Retina (tissue), 1 donor: ENCODE results near the gene DUSP22.
A peak's percentile ranks its signal among the peaks of the same experiment; 100 is the strongest.

Experiments
- DNase-seq: peaks from one replicate; pipeline ENCODE4 v3.0.0-alpha.2; 2016

The DUSP22 gene

DNA sequence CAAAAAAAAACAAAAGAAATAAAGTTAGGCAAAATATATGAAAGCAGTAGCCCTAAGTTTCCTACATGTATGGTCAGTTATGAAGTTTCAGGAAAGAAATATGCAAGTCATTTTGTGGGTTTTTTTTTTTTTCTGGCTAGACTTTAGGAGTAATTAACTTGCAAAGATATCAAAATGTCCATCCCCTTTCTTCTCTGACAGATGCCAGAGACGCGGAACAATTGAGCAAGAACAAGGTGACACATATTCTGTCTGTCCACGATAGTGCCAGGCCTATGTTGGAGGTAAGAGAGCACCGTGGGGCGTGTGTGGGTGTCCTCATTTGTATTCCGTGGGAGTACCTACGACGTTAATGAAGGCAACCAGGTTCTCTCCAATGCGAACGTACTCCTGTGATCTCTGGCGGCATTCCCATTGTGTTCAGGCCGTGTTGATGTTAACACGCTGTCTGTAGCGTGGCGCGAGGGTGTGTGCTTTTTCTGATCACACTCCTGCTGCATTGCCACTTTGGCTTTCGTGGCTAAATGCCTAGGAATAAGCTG lies 19.5 kb downstream of the DUSP22 start:
- no peak for DNase-seq

DNA sequence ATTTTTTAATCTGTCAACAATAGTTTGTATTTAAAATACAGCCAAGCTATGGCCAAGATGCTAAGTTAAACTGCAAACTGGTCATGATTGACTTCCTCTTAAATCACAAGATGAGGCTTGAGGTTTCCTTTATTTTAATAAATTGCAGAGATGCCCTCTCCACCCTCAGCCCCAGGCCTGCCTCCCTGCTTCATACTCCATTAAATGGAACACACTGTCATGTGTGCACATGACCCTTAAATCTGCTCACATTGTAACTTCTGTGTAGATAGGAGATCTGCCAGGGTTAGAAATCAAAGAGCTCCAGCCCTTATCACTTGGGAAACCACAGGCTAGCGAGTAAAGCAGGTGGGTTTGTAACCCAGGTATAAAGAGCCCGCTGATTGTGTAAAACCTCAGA lies 20.8 kb downstream of the DUSP22 start:
- DNase-seq, result no peak

DNA sequence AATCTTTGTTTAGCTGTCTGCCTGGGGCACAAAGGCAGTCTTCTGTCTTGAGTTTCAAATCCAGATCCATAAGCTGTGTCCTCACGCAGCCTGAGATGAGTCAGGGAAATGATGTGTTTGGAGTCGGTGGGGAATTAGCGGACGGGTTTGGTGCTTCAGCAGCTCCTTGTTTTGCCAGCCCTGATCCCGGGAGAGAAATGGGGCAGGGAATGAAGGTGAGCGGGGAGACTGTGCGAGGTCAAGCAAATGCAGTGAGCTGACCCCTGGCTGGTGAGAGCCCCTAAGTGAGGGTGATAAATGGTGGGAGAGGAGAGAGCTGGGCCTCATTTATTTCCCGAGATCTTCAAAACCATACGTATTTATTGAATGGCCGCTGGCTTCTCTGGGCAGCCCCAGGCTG lies 21.6 kb downstream of the DUSP22 start:
- DNase-seq, result no peak

DNA sequence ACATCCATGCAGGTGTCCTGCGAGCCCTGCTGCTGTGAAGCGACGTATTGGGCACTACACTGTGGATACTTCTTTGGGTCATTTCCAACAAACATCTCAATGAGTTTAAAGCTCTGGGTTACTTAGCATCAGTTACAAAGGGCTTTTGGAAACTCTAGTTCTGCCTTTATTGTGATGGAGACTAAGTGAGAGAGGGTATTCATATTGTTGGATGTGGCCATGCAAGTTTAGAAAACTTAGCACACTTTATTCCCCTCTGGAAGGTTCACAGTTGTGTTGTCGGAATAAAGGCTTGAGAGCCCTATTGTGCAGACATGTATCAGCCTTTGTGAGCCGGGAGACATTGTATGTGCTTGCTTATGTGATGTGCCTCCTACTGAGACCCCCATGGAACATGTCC lies 22.1 kb downstream of the DUSP22 start:
- no peak for DNase-seq

DNA sequence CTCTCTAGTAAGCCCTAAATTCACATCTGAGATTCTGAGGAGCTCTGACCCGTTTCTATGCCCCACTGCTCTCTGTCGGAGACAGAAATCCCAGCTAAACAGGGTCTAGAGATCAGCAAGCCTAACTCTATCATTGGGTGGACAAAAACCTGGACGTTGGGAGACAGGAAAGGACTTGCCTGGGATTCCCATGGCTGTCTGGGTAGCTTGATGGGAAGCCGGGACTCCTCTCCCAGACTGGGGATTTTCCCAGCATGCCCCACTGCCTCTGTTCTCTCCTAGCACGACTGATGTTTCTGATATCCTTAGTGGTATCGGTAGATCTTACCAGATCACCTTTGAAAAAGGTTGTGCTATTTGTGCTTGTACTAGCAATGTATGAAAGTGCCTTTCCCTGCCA lies 22.9 kb downstream of the DUSP22 start:
- DNase-seq, result no peak

DNA sequence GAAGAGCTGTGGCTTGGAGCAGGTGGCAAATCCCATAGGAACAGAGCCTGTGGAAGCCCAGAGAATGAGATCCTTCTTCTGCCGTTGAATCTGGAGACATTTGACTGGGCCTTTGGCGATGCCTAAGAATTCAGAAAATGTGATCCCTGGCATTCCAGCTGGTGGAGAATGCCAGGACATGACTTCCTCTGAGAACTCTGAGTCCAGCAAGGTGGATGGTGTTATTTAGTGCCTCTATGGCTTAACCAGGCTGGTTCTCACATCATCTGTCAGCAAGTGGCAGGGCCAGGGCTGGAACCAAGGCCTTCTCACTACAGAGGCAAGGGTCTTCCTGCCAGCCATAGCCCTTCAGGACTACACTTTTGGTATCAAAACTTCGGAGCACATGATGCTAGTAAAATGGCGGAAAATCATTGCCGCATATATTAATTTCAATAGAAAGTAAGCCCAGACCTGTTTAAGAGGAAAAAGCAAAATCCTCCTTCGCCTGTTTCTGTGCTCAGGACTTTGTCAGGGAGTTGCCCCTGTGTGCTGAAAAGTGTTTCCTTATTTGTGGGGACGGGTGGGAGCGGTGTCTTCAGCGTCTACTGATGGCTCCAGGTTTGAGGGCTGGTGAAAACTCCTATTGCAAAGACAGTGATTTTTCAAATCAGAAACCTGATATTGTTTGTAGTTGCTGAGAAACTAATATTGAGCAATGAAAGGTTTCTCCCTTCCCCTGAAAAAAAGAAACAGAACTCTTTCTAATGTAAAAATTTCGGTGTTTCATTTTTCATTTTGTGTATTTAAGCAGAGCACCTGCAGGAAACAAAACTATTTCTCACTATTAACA lies 23.9 kb downstream of the DUSP22 start:
- no peak for DNase-seq

DNA sequence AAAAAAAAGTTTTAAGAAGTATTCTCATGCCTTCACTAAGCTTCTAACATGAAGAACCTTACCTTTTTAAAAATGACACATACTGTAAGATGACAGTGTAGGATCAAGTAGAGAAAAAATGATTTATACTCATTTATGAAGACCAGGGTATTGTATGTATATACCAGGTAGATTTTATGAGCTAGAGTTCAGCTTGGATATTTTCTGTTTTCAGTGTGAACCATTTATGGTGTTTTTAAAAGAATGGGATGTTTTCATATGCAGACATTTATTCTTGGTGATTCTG lies 24.4 kb downstream of the DUSP22 start:
- DNase-seq, result no peak

DNA sequence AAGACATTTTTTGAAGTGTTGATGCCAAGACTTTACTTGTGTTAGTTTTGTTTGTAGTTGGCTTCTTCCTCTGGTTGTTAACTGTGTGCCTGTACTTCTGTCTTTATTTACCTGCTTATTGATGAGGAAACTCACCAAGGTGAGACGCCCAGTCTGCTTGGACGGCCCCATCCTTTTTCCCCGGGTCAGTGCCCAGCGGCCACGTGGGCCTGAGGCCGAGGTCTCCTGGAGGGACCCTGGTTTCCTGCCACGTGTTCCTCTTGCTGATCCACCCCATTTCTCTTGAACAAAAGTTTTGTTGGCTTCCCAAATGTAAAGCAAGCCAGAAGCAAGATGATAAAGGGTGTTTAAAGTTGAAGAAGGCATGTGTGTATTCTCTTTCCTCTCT lies 24.8 kb downstream of the DUSP22 start:
- no peak for DNase-seq

DNA sequence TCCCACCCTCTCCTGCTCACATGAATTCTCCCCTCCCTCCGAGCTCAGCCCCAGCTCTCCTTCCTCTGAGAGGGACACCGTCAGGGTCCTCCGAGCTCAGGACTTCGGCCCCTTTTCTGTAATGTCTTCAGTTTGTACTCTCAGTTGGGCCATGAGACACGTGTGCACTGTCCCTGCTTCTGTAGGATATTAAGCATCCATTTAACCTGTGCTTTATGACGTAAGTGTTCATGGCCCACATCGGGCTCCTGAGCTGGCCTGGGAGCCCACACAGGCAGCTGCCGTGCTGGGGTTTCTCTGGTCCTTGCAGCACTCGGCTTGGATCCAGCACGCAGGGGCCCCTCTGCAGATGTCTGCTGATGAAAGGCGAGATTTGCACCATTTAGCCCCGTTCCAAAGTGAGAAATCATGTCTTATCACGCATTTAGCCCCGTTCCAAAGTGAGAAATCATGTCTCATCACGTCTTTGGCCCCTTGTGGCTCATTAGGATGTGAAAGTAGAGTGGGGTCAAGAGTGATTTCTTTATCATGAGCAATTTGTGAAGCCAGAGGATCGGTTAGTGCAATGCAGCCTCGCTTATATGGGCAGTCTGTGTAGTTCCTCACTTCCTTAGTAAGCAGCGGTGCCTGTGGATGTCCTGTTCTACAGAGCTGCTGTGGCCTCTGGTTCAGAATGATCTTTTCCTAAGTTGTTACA lies 25.3 kb downstream of the DUSP22 start:
- DNase-seq, result no peak

DNA sequence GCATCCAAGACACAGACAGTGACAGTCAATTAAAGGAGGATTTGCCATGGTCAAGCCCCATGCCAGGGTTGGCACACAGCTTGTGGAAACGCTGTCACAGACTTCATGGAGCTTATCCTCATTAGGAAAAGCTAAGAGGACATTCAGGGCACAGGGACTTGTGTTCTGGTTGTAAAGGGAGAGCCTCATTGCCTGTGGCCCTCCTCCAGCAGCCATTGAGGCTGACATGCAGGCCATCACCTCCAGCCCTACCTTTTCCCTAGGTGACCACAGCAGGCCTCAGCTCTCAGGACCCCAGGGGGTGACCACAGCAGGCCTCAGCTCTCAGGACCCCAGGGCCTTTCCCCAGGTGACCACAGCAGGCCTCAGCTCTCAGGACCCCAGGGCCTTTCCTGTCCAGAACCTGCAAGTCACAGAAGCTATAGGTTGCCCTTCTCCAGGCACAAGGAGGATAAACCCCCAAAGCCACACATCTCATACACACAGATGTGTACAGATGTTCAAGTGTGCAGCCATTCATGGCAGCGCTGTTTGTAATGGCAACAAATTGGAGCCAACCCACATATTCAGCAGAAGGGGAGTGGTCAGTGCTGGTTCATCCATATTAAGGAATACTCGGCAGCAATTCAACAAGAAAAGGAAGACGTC lies 26.1 kb downstream of the DUSP22 start:
- no peak for DNase-seq

DNA sequence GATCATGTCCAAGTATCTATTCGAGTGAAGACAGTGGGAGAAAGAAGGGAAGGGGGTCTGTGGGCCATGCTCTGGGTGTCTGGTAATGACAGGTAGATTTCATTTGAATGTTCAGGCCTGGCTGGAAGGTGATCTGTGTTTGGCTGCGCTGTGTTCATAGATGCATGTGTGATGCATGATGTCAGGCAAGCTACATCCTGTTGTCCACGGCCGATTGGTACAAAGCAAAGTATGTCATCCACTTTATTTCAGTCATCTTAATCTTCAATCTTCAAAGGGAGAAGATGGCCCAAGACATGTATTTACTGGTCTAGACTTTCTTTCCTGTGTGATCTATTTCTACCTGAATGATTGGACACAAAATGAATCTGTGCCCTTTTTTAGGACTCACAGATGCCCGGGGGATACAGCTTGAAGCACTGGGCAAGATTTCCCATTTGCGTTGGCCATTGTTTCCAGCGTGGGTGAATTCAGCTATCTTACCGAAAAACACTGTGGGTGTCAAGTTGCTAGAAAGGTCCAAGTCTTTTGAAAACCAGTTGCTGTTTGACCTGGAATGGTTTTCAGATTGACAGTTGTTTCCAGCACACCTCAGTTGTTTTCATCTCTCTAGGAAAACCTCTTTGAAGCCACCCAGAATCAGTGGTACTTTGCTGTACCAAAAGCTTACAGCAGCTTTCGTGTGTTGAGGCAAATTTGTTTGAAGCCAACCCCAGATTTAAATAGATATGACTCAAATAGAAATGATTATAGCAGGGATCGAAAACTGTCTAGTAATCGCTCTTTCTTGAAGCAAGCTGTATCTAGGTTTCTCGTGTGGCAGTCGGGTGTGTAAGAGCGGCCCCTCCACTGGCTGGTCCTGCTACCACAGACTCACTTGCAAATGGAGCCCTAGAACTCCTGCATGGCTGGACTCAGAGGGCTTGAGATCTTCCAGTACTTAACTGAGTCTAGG lies 27.2 kb downstream of the DUSP22 start:
- DNase-seq, result no peak

DNA sequence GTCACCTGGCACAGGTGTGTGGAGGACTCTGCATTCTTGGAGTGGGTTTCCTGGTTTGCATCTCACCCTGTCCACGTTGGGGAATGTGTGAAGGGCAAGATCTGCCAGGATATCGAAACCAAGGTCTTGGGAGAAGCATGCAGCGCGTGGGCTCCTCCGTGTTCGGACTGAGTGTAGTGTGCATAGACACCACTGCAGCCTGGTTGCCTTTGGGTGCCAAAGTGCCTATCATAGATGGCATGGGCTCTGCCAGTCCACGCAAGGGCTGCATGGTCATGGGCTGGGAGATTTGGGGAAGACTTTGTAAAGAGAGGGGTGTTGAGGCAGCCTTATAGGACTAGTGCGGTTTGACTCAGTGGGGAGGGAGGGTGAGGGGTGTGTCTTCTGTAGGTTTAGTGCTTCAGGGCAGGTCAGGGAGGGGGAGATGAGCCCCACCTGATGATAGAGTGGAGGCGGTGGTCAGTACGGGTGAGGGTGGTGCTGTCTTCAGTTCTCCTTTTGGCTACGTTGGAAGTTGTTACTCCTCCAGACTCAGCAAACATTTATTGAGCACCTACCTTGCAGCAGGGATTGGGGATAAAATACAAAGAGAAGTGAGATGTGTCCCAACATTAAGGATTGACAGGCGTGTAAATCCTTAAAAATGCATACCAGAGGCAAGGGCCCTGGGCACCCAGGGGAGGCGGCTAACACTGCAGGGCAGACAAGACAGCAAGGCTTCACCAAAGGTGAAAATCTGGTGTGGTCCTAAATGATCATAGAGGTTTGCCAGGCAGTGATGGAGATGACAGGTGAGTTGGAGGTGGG lies 28.3 kb downstream of the DUSP22 start:
- DNase-seq, result no peak

DNA sequence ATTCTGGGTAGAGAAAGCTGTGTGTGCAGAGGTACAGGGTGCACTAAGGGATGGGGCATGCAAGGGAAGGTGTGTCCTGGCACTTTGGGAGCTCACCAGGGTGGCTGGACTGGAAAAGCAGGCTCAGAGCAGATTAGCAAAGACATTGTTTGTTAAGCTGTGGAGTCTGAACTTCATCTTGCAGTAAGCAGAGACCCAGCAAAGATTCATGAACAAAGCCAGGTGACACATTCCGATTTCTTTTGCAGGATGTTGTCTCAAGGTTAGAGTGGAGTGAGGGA lies 28.8 kb downstream of the DUSP22 start:
- DNase-seq, result no peak

DNA sequence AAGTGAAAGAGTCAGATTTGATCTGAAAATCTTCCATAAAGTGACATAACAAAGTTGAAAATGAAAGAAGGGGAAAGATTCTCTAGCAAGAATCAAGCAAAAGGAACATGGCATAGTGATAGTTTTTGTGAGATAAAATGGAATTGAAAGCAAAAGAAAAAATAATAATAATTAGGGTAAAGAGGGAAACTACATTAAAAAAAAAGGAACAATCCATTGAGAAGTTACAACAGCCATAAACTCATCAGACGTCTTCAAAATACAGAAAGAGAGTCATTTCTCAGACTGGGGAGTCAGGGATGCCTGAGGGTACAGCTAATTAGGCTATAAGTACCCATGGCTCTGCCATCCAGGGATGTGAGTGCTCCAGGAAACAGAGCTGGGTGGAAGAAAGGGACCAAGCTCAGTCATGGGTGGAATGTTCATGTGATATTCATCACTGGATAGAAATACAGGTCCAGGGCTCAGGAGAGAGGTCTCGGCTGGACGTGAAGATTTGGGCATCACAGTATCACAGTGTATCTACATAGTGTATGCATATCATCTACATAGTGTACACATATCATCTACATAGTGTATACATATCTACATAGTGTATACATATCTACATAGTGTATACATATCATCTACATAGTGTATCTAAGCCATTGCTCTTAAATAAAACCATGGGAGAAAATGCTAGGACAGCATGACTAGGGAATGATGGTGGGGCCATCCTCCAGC lies 29.4 kb downstream of the DUSP22 start:
- DNase-seq, result no peak

DNA sequence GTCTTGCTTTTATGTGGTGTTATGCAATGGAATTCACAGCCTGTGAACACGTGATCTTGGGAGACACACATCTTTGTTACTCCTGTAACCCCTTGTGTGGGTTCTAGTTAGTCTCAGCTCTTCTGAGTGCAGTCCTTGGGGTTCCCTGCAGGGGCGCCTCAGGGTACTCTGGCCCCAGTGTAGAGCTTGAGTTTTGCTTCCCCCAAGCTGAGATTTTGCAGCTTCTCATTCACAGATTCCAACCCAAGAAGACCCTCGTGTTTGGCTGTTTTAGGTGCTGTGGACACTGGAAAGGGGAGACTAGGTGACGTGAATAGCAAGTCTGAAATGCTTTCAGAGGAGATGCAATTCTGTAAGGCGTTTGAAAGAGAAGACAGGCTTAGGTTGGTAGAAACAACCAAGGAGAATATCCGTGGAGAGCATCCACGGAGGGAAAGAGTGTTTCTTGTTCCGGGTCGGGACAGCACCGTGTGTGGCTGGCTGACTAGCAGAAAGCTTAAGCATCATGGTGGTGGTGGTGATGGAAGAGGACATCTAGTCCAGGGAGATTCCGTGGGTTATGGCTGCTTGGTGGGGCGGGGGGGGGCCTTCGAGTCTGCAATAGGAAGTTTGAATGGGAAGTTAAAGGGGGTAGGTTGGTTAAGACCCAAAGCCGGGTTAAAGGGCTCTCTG lies 30.1 kb downstream of the DUSP22 start:
- no peak for DNase-seq

DNA sequence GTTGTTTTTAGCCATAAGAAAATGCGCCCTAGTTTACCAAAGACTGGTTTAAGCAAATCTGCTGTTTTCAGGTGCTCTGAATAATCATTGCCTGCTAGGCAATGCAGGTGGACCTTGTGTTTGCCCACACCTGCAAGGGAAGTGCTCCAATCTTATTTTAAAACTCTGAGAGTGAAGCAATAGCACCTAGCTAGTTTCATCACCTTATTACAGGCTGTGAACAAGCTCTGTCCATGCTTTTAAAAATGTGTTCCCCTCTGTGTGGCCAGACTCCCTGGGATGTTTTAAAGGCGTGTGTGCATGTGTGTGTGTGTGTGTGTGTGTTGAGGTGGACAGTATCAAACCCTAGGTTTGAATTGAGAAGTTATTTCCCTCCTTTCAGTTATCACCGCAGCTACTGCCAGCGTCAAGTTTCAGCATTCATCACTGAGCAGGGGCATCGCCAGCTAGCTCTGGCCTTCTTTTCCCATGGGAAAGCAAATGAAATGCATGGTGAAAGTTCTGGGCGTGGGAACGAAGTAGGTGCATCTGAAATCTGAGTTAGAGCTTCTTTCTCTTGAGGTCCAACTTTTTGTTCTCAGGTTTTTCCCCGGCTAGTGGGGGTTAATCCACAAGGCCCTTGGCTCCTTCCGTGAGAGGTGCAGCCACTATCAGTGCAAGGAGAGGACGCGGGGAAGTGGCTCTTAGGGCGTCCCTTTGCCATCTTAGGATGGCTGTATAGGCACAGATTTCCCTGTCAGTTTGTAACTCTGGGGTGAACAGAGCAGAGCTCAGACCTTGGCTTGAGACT lies 30.8 kb downstream of the DUSP22 start:
- no peak for DNase-seq

DNA sequence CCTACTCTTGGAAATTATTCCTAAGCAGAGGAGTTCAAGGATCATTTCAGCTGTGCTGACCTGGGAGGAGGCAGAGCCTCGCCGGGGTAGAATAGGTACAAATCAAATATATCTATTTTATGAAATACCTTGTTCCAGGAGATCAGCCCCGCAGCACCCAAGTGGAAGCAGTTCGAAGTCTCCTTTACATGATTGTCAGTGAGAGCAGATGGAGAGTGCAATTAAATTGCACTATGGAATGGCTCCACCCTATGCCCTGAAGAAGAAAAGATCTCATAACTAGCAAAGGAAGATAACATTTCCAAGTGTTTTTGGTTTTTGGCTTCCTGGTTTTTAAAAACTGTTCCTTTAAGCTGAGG lies 31.4 kb downstream of the DUSP22 start:
- DNase-seq, result no peak

DNA sequence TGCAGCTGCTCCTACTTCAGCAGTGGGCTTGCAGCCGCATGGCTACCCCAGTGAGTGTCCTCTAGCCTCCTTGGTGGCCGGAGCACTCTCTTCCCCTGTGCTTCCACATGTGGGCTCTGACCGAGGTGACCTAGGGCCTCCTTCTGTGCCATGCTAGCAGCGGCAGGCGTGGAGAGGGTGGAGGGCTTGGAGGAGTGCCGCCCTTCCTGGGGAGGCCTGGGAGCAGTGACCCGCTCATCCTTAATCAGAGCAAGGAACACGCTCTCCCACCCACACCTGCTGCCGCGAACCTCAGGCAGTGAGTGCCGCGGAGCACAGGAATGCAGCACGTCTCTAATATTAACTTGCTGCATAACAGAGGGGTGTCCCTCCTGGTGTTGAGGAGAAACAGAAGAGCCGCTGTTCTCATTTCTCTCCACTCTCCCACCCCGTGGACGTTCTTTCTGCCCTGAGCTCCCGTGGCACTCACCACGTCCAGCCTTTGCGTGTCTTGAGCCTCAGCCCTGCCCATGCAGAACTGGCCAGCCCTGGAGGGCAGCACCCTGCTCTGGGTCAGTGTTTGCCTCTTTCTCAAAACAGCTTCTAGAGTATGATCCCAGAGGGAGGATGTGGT lies 31.9 kb downstream of the DUSP22 start:
- peak; percentile 38 for DNase-seq

DNA sequence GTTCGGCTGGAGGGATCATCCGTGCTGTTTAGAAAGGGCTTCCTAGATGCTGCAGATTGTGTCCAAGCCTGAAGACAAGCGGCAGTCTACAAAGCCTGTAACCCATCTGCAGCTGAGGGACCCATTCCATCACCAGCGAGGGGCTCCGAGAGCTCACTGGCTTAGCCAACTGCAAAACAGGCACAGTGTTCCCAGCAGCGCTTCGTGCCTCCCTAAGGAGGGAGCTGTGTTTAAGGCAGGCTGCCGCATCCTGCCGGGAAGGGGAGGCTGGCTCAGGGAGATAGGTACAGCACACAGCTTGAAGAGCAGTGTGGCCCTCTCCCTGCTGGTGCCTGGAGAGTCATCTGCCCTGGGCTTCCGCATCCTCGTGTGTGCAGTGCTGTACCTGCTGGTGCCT lies 32.4 kb downstream of the DUSP22 start:
- DNase-seq, result peak; percentile 28
